Smooth muscle cell (in vitro differentiated cells): Measurements from ENCODE around the gene KRTAP5-11. TPM values are rescaled to one million over a fixed set of nuclear protein-coding genes. Genes with fewer than 3 reads are reported as not detected.
A peak's percentile ranks its signal among the peaks of the same experiment; 100 is the strongest.
"Not testable (repeated sequence)": the region's sequence is repeated elsewhere in the genome, so short reads cannot be mapped to it uniquely, and the experiment has no call there.

Experiments used
- DNase-seq: peaks from one replicate; lab custom pipeline; 2025; ENCODE audit not compliant: unreplicated experiment; lab: John Stamatoyannopoulos, UW
- H2AFZ ChIP-seq: fragments of 200-600 bp; sonication (generic); 2 replicates; pipeline ENCODE4 v1.6.0; 2016; ENCODE audit warnings: antibody characterized with exemption, low read depth, mild to moderate bottlenecking
- H3F3A ChIP-seq: fragments of 200-600 bp; sonication (generic); 2 replicates; pipeline ENCODE4 v1.6.0; 2017; ENCODE audit warnings: antibody characterized with exemption, low read depth
- H3K27ac ChIP-seq: fragments of 200-600 bp; sonication (generic); 2 replicates; pipeline ENCODE4 v1.5.1; 2016; ENCODE audit warnings: low read depth, mild to moderate bottlenecking
- H3K27me3 ChIP-seq: fragments of 200-600 bp; sonication (generic); 2 replicates; pipeline ENCODE4 v1.6.1; 2016; ENCODE audit warnings: low read depth, mild to moderate bottlenecking
- H3K36me3 ChIP-seq: fragments of 200-600 bp; sonication (generic); 2 replicates; pipeline ENCODE4 v1.5.1; 2016; ENCODE audit warnings: low read depth
- H3K4me1 ChIP-seq: fragments of 200-600 bp; sonication (generic); 2 replicates; pipeline ENCODE4 v1.5.1; 2016; ENCODE audit warnings: low read depth
- H3K4me2 ChIP-seq: fragments of 200-600 bp; sonication (generic); 2 replicates; pipeline ENCODE4 v1.6.0; 2016; ENCODE audit warnings: mild to moderate bottlenecking
- H3K4me3 ChIP-seq: fragments of 200-600 bp; sonication (generic); 2 replicates; pipeline ENCODE4 v1.5.1; 2016; ENCODE audit warnings: mild to moderate bottlenecking
- H3K79me2 ChIP-seq: fragments of 200-600 bp; sonication (generic); 2 replicates; pipeline ENCODE4 v1.6.0; 2016; ENCODE audit warnings: low read depth, mild to moderate bottlenecking
- H3K9ac ChIP-seq: fragments of 200-600 bp; sonication (generic); 2 replicates; pipeline ENCODE4 v1.6.0; 2016; ENCODE audit warnings: low read depth
- H3K9me3 ChIP-seq: fragments of 200-600 bp; sonication (generic); replicated peaks from 2 replicates; pipeline ENCODE4 v1.5.1; 2016; ENCODE audit warnings: low read depth
- H4K20me1 ChIP-seq: fragments of 200-600 bp; sonication (generic); 2 replicates; pipeline ENCODE4 v1.6.0; 2016; ENCODE audit warnings: low read depth
- WGBS: methylation state at CpG from one replicate; pipeline ENCODE4 v1.1.7; 2016; ENCODE audit warnings: low lambda C conversion rate; 5-methylcytosine and 5-hydroxymethylcytosine counted together
- polyA plus RNA-seq: library from polyadenylated mRNA; unstranded; fragments of >200 nt; fragmentation: Nextera tagmentation; extraction: Ambion mirVana; gene quantifications from 2 replicates; pipeline ENCODE4 v1.2.1, GENCODE V29; 2016
- total RNA-seq: library from RNA; depleted of rRNA; stranded (reverse); fragments of >200 nt; gene quantifications from 2 replicates; pipeline ENCODE4 v1.2.3, GENCODE V29; 2014
- TF ChIP-seq, protein P1 (sequence below): fragments of 200-600 bp; sonication (generic); IDR thresholded peaks from 2 replicates; pipeline ENCODE4 v1.5.1; 2017; ENCODE audit warnings: borderline replicate concordance, mild to moderate bottlenecking, antibody characterized with exemption; ENCODE audit not compliant: insufficient read depth, poor library complexity, severe bottlenecking

The KRTAP5-11 gene
- total and polyA plus RNA-seq, 2 experiments from 2014 or later = not detected

DNA sequence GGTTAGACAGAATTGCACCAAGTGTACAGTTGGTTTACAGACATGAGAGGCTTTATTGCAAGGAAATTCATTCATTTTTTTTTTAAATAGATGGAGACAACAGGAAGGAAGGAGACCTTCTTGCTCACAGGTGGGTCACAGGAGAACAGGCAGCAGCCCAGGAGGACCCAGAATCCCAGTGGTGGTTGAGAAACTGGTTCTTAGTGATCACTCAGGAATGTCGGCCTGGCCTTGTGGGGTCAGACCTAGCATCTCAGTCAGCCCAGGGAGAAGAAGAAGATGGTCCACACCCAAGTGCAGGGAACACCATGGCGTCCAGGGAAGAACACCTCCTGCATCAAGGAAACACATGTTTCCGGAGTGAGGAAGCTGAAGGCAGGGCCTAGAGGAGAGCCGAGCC lies 849 bp downstream of the KRTAP5-11 start:
- Histone ChIP-seq H3K27me3 (peaks cover 5% of the 10 kb centered on the region), H2AFZ (no peak overlapping the region), H4K20me1 (no peaks in the 10 kb centered on the region), H3K9ac (no peak overlapping the region), H3K4me3 (no peak overlapping the region), H3K79me2 (no peaks in the 10 kb centered on the region), H3K36me3 (no peaks in the 10 kb centered on the region), H3K9me3 (no peaks in the 10 kb centered on the region), H3F3A (no peaks in the 10 kb centered on the region), H3K4me2 (no peak overlapping the region), H3K27ac (no peak overlapping the region), H3K4me1 (peaks cover 4% of the 10 kb centered on the region)
- no peak for DNase-seq
- 87% methylated on average over 4 of the region's 4 CpGs for WGBS
- TF ChIP-seq, protein P1, sequence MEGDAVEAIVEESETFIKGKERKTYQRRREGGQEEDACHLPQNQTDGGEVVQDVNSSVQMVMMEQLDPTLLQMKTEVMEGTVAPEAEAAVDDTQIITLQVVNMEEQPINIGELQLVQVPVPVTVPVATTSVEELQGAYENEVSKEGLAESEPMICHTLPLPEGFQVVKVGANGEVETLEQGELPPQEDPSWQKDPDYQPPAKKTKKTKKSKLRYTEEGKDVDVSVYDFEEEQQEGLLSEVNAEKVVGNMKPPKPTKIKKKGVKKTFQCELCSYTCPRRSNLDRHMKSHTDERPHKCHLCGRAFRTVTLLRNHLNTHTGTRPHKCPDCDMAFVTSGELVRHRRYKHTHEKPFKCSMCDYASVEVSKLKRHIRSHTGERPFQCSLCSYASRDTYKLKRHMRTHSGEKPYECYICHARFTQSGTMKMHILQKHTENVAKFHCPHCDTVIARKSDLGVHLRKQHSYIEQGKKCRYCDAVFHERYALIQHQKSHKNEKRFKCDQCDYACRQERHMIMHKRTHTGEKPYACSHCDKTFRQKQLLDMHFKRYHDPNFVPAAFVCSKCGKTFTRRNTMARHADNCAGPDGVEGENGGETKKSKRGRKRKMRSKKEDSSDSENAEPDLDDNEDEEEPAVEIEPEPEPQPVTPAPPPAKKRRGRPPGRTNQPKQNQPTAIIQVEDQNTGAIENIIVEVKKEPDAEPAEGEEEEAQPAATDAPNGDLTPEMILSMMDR = no peak

DNA sequence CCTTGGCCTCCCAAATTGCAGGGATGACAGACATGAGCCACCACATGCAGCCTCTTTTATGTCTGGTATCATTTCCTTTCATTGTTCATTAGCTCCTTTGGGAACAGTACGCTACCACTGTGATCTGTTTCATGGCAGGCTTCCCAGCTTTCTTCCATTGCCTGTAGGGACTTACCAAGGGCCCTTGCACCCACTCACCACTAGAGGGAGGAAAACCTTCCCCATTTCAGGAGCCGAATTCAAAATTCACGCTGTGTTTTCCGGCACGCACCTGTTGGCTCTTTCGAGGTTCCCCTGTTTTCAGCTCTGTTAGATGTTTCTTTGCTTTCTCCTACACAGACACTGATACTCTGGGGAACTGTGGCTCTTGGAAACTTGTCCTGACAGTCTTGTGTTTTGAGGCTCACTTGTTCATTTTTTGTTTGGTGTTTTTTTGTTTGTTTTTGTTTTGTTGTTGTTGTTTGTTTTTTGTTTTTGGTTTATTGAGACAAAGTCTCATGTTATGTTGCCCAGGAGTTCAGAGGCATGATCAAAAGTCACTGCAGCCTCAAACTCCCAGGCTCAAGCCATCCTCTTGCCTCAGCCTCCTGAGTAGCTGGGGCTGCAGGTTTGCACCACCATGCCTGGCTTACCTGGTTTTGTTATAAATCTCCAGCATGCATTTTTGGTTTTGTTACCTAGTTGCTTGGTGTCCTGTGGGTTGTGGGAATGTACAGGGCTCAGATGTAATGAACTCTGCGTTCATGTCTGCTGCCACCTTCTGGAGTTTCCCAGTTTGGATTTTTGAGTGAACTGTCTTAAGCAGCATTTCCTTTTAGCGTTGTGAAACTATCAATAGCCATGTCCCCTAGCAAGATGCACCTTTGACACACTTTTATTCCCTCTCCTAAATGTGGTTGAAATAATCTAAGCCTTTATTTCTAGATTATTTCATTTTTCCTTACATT lies 2.3 kb downstream of the KRTAP5-11 start:
- whole genome bisulfite sequencing = 25% methylated on average over 8 of the region's 8 CpGs
- H3K9ac ChIP-seq = no peak overlapping the region
- DNase-seq = no peak
- H3K27me3 ChIP-seq = peaks cover 12% of the 10 kb centered on the region
- H3K27ac ChIP-seq = no peak overlapping the region
- H3K4me3 ChIP-seq = no peak overlapping the region
- no peaks in the 10 kb centered on the region for H3K36me3 ChIP-seq
- H3K9me3 ChIP-seq = no peaks in the 10 kb centered on the region
- TF ChIP-seq, protein P1 = peak; percentile 77
- no peaks in the 10 kb centered on the region for H3K4me1 ChIP-seq
- no peaks in the 10 kb centered on the region for H4K20me1 ChIP-seq
- H3F3A ChIP-seq = no peaks in the 10 kb centered on the region
- H2AFZ ChIP-seq = no peak overlapping the region
- no peak overlapping the region for H3K4me2 ChIP-seq
- H3K79me2 ChIP-seq = no peaks in the 10 kb centered on the region

DNA sequence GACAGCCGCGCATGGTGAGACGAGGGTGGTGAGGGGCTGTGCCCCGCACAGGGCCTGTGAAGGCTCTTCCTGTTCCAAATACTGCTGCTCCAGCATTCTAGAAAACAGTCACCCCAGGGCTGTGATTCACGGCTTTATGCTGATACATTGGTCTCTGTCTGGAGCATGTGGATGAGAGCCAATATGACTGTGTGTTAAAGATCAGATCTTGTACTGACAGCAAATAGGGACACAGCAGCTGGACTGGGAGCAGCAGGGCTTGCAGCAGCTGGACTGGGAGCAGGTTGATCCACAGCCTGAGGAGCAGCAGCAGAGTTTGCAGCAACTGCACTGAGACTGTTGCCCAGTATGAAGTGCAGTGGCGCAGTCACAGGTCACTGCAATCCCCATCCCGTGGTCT lies 3.2 kb downstream of the KRTAP5-11 start:
- H3K79me2 ChIP-seq, H3F3A ChIP-seq, H3K4me1 ChIP-seq, H3K9ac ChIP-seq, H3K36me3 ChIP-seq, DNase-seq, H3K4me3 ChIP-seq, H3K4me2 ChIP-seq, H3K27ac ChIP-seq, H4K20me1 ChIP-seq, H2AFZ ChIP-seq, H3K9me3 ChIP-seq: not testable (repeated sequence)
- WGBS = 62% methylated on average over 7 of the region's 7 CpGs
- H3K27me3 ChIP-seq = peaks cover 12% of the 10 kb centered on the region

DNA sequence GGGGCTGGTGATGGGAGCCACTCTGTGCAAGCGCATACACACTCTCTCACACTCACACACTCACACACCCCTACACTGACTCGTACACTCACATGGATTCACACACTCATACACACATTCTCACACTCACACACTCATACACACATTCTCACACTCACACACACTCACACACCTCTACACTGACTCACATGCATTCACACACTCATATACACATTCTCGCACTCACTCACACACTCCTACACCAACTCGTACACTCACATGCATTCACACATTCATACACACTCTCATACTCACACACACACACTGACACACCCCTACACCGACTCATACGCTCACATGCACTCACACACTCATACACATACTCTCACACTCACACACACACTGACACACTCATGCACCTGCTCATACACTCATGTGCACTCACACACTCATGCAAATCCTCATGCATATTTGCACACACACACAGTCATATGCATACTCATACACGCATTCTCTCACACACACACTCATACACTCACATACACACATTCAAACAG lies 5.1 kb downstream of the KRTAP5-11 start:
- Histone ChIP-seq H3K9ac (no peak overlapping the region), H3F3A (no peaks in the 10 kb centered on the region), H2AFZ (no peak overlapping the region), H3K4me1 (no peaks in the 10 kb centered on the region), H3K4me2 (no peak overlapping the region), H3K36me3 (no peaks in the 10 kb centered on the region), H3K4me3 (no peak overlapping the region), H3K27me3 (peaks cover 6% of the 10 kb centered on the region), H3K9me3 (no peaks in the 10 kb centered on the region), H4K20me1 (no peaks in the 10 kb centered on the region), H3K27ac (no peak overlapping the region), H3K79me2 (no peaks in the 10 kb centered on the region)
- DNase-seq = no peak
- 95% methylated on average over 6 of the region's 7 CpGs for WGBS
- TF ChIP-seq, protein P1 = no peak

GRCh38 chr11:71576688-71577465 lies 5.8 kb downstream of the KRTAP5-11 start:
- H2AFZ ChIP-seq, DNase-seq, H3K27me3 ChIP-seq, H3K4me2 ChIP-seq, H3K4me1 ChIP-seq, H3K79me2 ChIP-seq, H3K36me3 ChIP-seq, H3K9ac ChIP-seq, H3K27ac ChIP-seq, H4K20me1 ChIP-seq, H3K9me3 ChIP-seq, H3K4me3 ChIP-seq, H3F3A ChIP-seq: not testable (repeated sequence)
- WGBS = 88% methylated on average over 16 of the region's 41 CpGs
